ENCODE results near the gene MPRIP. TPM values are rescaled to one million over a fixed set of nuclear protein-coding genes. Genes with fewer than 3 reads are reported as not detected.

Gene MPRIP
- total and polyA plus RNA-seq, 2 of the 13 experiments (the other 11 are each of a cell fraction or from before 2014, with no cell fraction given), result 50.2 to 52.4 TPM

DNA sequence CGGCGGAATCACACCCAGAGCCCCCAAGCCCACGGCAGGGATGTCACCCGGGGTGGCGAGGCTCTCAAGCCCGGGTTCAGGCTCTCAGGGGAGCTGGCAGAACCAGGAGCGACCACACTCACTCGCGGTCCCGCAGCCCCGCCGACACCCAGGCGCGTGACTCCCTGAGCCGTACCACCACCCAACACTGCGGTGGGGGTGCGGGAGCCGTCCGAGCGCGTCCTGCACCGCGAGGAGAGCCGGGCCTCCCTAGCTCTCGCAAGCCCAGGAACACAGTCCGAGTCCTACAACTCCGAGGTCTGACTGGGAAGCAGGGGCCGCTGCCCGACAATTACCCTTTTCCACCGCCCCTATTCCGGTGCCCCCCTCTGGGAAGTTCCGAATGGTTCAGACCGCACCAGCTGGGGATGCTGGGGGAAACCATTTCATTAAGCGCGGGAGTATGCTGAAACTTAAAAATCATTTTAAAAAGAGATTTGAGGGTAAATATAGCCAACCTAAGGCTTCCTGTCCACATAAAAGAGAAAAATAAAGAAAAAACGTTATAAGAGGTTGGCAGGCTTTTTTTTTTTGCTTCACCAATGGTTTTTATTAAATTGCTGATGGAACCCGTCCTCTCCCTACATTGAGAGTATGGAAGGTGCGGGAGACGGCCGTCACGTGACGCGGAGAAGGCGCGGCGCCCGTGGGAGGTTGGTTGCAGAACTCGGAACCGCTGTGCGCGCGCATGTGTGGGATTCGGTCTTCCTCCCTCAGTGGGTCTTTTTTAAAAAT lies 195.0 kb downstream of the MPRIP start, which contains the start of gene FLCN (continued):
- TF ChIP-seq, protein P1, sequence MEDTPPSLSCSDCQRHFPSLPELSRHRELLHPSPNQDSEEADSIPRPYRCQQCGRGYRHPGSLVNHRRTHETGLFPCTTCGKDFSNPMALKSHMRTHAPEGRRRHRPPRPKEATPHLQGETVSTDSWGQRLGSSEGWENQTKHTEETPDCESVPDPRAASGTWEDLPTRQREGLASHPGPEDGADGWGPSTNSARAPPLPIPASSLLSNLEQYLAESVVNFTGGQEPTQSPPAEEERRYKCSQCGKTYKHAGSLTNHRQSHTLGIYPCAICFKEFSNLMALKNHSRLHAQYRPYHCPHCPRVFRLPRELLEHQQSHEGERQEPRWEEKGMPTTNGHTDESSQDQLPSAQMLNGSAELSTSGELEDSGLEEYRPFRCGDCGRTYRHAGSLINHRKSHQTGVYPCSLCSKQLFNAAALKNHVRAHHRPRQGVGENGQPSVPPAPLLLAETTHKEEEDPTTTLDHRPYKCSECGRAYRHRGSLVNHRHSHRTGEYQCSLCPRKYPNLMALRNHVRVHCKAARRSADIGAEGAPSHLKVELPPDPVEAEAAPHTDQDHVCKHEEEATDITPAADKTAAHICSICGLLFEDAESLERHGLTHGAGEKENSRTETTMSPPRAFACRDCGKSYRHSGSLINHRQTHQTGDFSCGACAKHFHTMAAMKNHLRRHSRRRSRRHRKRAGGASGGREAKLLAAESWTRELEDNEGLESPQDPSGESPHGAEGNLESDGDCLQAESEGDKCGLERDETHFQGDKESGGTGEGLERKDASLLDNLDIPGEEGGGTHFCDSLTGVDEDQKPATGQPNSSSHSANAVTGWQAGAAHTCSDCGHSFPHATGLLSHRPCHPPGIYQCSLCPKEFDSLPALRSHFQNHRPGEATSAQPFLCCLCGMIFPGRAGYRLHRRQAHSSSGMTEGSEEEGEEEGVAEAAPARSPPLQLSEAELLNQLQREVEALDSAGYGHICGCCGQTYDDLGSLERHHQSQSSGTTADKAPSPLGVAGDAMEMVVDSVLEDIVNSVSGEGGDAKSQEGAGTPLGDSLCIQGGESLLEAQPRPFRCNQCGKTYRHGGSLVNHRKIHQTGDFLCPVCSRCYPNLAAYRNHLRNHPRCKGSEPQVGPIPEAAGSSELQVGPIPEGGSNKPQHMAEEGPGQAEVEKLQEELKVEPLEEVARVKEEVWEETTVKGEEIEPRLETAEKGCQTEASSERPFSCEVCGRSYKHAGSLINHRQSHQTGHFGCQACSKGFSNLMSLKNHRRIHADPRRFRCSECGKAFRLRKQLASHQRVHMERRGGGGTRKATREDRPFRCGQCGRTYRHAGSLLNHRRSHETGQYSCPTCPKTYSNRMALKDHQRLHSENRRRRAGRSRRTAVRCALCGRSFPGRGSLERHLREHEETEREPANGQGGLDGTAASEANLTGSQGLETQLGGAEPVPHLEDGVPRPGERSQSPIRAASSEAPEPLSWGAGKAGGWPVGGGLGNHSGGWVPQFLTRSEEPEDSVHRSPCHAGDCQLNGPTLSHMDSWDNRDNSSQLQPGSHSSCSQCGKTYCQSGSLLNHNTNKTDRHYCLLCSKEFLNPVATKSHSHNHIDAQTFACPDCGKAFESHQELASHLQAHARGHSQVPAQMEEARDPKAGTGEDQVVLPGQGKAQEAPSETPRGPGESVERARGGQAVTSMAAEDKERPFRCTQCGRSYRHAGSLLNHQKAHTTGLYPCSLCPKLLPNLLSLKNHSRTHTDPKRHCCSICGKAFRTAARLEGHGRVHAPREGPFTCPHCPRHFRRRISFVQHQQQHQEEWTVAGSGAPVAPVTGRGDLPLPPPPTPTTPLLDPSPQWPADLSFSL (CRISPR knock-in tag; IDR thresholded peaks at IDR 0.05), result no peak
- TF ChIP-seq, protein P2, sequence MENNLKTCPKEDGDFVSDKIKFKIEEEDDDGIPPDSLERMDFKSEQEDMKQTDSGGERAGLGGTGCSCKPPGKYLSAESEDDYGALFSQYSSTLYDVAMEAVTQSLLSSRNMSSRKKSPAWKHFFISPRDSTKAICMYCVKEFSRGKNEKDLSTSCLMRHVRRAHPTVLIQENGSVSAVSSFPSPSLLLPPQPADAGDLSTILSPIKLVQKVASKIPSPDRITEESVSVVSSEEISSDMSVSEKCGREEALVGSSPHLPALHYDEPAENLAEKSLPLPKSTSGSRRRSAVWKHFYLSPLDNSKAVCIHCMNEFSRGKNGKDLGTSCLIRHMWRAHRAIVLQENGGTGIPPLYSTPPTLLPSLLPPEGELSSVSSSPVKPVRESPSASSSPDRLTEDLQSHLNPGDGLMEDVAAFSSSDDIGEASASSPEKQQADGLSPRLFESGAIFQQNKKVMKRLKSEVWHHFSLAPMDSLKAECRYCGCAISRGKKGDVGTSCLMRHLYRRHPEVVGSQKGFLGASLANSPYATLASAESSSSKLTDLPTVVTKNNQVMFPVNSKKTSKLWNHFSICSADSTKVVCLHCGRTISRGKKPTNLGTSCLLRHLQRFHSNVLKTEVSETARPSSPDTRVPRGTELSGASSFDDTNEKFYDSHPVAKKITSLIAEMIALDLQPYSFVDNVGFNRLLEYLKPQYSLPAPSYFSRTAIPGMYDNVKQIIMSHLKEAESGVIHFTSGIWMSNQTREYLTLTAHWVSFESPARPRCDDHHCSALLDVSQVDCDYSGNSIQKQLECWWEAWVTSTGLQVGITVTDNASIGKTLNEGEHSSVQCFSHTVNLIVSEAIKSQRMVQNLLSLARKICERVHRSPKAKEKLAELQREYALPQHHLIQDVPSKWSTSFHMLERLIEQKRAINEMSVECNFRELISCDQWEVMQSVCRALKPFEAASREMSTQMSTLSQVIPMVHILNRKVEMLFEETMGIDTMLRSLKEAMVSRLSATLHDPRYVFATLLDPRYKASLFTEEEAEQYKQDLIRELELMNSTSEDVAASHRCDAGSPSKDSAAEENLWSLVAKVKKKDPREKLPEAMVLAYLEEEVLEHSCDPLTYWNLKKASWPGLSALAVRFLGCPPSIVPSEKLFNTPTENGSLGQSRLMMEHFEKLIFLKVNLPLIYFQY (CRISPR knock-in tag; IDR thresholded peaks at IDR 0.05; ENCODE audit: borderline replicate concordance), result peak; percentile 47; the same call in 1 of the 2 replicates
- 0 out of 2 replicates have a peak, but pooled peaks have one; percentile 70 for TF ChIP-seq KLF11 (CRISPR knock-in tag; IDR thresholded peaks at IDR 0.05)
- TF ChIP-seq, protein P3, sequence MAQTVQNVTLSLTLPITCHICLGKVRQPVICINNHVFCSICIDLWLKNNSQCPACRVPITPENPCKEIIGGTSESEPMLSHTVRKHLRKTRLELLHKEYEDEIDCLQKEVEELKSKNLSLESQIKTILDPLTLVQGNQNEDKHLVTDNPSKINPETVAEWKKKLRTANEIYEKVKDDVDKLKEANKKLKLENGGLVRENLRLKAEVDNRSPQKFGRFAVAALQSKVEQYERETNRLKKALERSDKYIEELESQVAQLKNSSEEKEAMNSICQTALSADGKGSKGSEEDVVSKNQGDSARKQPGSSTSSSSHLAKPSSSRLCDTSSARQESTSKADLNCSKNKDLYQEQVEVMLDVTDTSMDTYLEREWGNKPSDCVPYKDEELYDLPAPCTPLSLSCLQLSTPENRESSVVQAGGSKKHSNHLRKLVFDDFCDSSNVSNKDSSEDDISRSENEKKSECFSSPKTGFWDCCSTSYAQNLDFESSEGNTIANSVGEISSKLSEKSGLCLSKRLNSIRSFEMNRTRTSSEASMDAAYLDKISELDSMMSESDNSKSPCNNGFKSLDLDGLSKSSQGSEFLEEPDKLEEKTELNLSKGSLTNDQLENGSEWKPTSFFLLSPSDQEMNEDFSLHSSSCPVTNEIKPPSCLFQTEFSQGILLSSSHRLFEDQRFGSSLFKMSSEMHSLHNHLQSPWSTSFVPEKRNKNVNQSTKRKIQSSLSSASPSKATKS (CRISPR knock-in tag; IDR thresholded peaks at IDR 0.05), result peak; percentile 64; the same call in 1 of the 2 replicates
- peak; percentile 20; the same call in 1 of the 2 replicates for TF ChIP-seq MTF2 (CRISPR knock-in tag; IDR thresholded peaks at IDR 0.05; ENCODE audit: borderline replicate concordance)
- TF ChIP-seq FOSL2 (CRISPR knock-in tag; IDR thresholded peaks at IDR 0.05), result 0 out of 2 replicates have a peak, but pooled peaks have one; percentile 22
- TF ChIP-seq, protein P4, sequence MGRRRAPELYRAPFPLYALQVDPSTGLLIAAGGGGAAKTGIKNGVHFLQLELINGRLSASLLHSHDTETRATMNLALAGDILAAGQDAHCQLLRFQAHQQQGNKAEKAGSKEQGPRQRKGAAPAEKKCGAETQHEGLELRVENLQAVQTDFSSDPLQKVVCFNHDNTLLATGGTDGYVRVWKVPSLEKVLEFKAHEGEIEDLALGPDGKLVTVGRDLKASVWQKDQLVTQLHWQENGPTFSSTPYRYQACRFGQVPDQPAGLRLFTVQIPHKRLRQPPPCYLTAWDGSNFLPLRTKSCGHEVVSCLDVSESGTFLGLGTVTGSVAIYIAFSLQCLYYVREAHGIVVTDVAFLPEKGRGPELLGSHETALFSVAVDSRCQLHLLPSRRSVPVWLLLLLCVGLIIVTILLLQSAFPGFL (CRISPR knock-in tag; IDR thresholded peaks at IDR 0.05), result no peak
- TF ChIP-seq, protein P5, sequence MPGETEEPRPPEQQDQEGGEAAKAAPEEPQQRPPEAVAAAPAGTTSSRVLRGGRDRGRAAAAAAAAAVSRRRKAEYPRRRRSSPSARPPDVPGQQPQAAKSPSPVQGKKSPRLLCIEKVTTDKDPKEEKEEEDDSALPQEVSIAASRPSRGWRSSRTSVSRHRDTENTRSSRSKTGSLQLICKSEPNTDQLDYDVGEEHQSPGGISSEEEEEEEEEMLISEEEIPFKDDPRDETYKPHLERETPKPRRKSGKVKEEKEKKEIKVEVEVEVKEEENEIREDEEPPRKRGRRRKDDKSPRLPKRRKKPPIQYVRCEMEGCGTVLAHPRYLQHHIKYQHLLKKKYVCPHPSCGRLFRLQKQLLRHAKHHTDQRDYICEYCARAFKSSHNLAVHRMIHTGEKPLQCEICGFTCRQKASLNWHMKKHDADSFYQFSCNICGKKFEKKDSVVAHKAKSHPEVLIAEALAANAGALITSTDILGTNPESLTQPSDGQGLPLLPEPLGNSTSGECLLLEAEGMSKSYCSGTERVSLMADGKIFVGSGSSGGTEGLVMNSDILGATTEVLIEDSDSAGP (CRISPR knock-in tag; IDR thresholded peaks at IDR 0.05; ENCODE audit: borderline replicate concordance), result peak; percentile 46; the same call in 1 of the 2 replicates
- TF ChIP-seq CEBPB (IDR thresholded peaks at IDR 0.05; ENCODE audit: borderline replicate concordance, low read depth, low read length), result no peak
